Suppressor macrophage (primary cell): Measurements from ENCODE around the gene EGFR.
A peak's percentile ranks its signal among the peaks of the same experiment; 100 is the strongest.

Source experiments
- DNase-seq, 4 experiments: peaks; one replicate each; pipeline ENCODE4 v3.0.0-alpha.2; 2020 to 2022

Gene EGFR

DNA sequence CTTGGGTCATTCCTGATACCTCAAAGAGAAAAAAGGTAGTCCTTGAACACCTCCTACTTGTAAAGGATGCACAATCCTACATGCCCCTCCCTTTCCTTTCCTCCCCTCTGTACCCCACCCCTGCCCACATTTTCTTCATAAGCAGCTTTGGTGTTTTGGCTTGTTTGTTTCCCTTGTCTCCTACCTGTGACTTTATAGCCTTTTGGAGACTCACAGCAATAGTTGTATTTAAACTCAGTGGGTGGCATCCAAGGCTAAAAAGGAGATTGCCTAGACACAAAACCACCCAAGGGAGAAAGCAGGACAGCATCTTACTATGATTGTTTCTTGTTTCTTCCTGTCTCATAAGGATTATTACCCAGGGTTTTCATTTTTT, 63.4 kb downstream of the EGFR start:
- no peak for DNase-seq

- no peak for DNase-seq
Measured at GRCh38 chr7:55083206-55083605, 64.4 kb downstream of the EGFR start.

DNA sequence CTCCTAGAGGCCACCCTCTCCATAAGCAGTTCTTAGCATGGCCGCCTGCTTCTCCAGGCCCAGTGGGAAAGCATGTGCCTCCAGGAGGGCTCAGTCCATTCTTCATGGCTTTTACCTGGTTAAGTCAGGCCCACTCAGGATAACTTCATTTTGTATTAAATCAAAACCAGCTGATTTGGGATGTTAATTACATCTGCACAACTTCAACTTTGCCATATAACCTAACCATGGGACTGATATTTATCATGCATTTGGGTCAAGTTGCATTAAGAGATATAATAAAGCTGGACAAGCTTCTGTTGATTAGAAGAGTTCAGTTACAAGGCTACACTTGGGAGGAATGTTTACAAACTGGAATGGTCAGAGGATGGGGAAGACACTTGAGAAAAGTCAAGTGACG, 65.5 kb downstream of the EGFR start:
- no peak for DNase-seq

DNA sequence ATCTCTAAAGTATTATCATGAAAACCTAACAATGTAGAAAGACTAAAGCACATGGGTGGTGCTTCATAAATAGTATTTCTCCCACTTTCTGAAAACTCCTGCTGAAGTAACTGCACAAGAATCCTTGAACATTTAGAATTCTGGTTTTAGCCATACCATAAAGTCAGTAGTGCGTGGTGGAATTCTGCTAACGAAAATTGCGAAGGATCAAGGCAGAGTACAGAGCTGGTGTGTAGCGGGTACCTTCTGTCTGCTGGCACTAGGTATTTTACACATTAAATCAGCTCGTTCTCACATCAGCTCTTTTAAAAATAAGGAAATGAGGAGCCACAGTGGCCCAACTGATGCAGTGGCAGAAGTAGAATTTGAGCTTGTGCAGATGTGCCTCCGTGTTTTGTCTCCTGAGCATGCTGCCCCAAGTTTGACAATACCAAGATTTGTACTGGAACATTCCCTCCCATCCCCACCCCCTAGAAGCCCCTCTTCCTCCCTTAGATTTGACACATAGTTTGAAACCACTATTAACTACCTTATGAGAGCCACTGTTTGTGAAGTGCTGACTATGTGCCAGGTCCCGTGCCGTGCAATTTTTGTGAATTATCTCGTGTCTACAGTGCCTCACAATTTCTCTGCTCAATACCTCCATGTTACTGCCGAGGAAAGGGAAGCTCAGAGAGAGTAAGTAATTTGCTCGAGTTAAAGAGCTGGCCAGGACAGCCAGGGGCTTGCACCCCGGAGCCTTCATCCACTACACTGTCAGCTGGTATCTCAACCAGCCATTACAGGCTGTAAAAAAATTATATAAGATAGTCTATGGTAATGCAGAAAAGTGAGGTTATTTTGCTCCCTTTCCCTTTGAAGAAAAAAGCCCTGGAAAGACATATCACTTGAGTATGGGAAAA, 66.9 kb downstream of the EGFR start:
- no peak for DNase-seq

DNA sequence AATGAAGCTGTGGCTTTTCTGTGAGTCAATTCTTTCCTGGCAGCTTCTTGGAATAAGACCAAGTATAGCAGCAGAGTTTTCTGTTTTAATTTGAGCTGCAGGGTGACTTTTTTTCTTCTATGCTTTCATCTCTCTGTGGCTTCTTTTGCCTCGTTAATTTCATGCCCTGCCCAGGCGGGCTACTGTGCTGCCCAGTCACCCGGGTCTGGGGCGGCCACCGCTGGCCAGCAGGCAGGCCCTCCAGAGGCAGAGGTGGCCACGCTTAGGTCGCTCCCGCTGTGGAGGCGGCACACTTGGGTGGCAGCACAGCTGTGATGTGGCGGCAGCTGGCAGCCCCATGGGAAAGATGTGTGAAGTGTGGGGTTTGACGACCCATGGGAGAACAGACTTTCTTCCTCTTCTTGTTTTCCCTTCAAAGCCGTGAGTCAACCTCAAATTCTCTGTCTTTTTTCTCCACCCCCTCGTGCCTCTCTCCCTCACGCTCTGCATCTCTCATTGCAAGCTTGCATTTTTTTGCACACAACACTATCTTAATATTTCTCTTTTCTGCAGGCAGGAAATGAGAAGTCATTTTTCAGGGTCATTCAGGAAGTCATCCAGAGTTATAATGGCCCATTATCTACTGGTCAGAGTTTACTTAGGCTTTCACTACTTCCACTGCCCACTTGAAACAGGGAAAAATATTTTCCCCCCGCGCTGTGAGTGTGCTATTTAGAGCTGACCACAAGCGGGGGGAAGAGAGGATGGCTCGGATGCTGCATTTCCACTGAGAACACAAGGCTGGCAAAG, 67.8 kb downstream of the EGFR start:
- peak in 2 of 4 experiments; percentile 2 to 4 for DNase-seq

DNA sequence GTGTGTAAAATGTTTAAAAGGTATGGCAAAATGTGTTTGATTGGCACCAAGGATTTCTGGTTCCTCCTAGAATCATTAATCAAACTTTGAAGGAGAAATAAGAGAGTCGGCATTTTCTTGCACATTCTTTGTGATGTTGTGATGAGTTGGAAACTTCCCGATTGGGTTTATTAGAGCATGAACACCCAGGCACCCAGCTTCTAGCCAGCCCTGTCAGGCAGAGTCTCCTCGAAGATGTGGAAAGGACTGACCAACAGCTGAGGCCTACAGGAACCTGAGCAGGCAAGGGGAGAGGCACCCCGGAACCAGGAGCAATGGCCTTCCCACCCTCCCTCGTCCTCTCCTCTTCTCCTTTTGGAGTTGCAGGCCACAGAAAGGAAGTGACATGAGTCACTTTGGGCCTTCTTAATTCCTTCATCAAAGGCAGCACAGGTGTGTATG, 68.7 kb downstream of the EGFR start:
- no peak for DNase-seq

DNA sequence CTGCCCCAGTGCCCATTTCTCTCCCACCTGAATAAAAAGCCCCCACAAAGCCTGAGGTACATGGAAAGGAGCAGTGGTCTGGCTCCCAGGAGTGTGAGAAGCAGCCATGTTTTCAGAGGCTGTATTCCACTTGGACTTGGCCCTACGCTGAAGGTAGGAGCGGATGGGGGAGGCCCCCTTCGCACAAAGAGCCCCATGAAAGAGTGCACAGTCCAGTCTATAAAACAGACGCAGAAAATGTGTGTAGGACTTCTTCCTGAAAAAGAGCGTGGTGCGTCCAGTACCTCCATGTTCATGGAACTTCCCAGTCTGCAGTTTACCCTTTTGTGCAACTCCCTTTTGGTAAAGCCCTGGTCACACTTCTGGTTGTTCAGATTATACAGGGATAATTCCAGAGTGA, 69.3 kb downstream of the EGFR start:
- DNase-seq = no peak

- DNase-seq = no peak
Measured at GRCh38 chr7:55088620-55089019, 69.8 kb downstream of the EGFR start.

- DNase-seq = no peak
Measured at GRCh38 chr7:55092186-55092974, 73.6 kb downstream of the EGFR start.

DNA sequence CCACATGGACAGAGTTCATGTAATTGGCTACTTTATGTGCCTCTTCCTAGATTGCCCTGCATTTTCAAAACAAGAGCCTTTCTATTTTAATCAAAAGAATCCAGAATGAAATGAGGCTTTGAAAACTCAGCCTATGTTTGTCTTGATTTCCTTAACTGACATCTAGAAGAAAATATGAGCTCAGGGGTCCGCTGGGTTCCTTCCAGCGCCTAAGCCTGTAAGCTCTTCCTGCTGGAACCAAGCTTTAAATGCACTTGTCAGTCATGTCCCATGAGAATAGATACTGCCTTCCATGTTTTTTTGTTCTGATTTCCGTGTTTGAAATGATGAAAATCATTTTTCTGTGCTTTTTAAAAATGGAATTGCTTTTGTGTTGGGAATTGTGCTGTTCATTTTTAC, 74.2 kb downstream of the EGFR start:
- DNase-seq = no peak

- DNase-seq = no peak
Measured at GRCh38 chr7:55093674-55094073, 74.9 kb downstream of the EGFR start.

DNA sequence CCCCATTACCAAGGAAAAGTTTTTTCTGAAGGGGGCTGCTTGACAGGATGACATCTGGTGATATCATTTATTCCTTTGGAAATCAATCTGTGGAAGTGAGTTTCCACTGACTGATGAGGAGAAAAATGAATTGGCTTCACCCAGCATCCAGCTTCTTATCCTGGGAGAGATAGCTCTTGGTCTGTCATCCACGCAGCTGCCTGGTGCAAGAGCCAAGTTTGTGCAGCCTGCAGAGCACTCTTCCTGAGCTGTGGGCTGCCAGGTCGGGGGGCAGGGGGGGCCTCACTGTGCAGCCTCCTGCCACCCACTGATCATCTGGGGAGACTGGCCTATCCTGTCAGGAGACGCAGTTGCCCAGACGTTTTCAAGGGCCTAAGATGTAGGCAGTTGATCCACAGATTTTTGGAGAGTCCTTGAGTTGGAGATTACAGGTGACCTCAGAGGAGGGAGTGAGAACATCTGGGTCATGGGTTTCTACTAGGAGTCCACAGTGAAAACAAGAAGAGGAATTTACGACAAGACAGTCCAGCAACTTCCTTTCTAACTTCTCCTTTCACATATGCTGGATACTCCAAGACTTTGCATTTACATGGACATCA, 75.4 kb downstream of the EGFR start:
- peak in 1 of 4 experiments; percentile 1 for DNase-seq

GRCh38 chr7:55095672-55096071, 76.9 kb downstream of the EGFR start:
- DNase-seq = no peak

GRCh38 chr7:55096323-55096722, 77.5 kb downstream of the EGFR start:
- DNase-seq = no peak

- no peak for DNase-seq
Measured at GRCh38 chr7:55097100-55097499, 78.3 kb downstream of the EGFR start.

GRCh38 chr7:55099066-55099820, 80.4 kb downstream of the EGFR start:
- no peak for DNase-seq

DNA sequence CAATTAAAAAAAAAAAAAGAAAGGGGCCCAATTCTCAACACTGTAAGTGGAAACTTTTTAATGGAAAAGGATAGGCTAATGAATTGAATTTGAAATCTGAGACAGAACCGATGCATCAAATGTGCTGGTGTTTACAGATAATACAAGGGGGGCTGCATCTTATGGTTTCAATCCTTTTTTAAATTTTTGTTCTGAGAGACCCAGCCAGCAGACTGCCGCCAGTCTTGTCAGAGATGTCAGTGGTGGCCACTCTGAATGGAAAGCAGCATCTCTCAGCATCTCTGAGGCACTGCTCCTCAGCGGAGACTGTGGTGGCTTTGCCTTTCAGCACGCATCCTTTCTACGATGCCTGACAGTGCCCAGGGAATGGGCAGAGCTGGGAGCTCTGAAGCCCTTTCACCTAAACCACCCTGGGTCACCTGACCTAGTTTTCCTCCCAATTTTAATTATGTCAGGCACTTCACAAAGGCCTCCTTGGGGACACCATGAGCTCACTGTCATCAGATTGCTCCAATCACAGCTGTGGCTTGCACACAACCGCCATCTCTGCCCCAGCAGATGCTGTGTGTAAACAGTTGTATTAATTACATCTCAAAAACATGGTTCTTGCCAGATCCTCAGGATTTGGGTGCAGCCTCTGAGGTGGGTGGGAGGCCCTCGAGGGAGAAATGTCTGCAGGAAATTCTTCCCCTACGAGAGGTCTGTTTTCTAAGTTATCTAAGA, 81.2 kb downstream of the EGFR start:
- DNase-seq = no peak

GRCh38 chr7:55100544-55101327, 81.9 kb downstream of the EGFR start:
- DNase-seq = no peak

GRCh38 chr7:55101359-55101758, 82.5 kb downstream of the EGFR start:
- no peak for DNase-seq

DNA sequence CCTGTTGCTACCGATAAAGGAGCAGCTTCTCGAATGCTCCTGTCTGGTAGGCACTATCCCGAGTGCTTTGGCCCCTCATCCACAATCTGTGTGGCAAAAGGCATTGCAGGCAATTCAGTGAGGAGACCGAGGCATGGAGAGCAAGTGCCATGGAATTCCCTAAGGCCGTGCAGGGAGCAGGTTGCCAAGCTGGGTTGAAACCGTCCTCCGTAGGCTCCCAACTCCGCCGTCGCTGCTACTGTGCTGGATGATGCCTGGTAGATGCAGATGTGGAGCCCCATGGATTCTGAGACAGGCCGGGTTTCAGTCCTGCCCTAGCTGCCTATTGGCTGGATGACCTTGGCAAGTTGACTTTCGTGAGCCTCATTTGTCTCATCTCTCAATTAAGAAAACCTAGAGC, 85.3 kb downstream of the EGFR start:
- DNase-seq = no peak
